Omental fat pad (tissue), 4 donors: ENCODE measurements around the gene TBXAS1. TPM values are rescaled to one million over a fixed set of nuclear protein-coding genes. Genes with fewer than 3 reads are reported as not detected.

Experiments
- ATAC-seq: fragments of 150-250 bp; one replicate; pipeline ENCODE4 v1.9.1; 2016; ENCODE audit warnings: mild to moderate bottlenecking, moderate library complexity; ENCODE audit not compliant: low FRiP score
- DNase-seq: peaks from one replicate; pipeline ENCODE4 v3.0.0-alpha.2; 2019; ENCODE audit warnings: low spot score
- CTCF ChIP-seq, 3 donors: fragments of 450-650 bp; IDR thresholded peaks; one replicate each; pipeline ENCODE4 v1.5.1; 2016 to 2017; ENCODE audit warnings: antibody characterized with exemption in 3 of 3, mild to moderate bottlenecking in 3 of 3, moderate library complexity in 2 of 3
- total RNA-seq, 4 donors: library from RNA; depleted of rRNA; stranded (reverse); fragments of >200 nt; gene quantifications; one replicate each; pipeline ENCODE4 v1.1.0, GENCODE V29; 2016

TBXAS1 gene
- total RNA-seq, 4 donors from 2014 or later, result 22.2 to 63.4 (median 48.6) TPM

DNA sequence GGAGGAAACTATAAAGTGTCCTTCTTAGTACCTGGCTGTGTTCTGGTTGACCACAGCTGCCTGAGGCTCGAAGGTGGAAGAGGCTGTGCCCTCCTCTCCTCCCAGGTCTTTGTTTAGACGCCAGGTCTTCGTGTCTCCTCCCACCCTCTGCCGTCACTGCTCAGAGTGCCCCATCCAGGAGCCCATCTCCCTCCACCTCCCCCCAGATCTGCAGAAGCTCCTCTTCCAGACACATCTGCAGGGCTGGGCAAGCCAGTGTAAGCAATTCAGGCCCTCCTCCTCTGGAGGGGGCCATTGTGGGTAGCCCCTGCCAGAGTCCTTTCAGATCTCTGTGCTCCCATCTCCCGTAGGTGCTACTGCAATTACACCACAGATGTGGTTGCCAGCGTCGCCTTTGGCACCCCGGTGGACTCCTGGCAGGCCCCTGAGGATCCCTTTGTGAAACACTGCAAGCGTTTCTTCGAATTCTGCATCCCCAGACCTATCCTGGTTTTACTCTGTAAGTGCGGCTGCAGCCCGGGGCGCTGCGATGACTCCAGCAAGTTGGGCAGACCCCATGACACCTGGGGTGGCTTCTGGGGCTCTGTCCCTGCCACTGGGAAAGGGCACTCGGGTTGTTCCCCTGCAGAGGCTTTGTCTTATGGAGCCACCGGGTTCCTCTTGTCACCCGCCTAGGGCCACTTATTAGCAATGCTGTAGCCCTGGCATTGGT is 126.2 kb downstream of the TBXAS1 start:
- ATAC-seq, result no peak
- DNase-seq, result no peak
- TF ChIP-seq CTCF (IDR thresholded peaks at IDR 0.05), result no peak

DNA sequence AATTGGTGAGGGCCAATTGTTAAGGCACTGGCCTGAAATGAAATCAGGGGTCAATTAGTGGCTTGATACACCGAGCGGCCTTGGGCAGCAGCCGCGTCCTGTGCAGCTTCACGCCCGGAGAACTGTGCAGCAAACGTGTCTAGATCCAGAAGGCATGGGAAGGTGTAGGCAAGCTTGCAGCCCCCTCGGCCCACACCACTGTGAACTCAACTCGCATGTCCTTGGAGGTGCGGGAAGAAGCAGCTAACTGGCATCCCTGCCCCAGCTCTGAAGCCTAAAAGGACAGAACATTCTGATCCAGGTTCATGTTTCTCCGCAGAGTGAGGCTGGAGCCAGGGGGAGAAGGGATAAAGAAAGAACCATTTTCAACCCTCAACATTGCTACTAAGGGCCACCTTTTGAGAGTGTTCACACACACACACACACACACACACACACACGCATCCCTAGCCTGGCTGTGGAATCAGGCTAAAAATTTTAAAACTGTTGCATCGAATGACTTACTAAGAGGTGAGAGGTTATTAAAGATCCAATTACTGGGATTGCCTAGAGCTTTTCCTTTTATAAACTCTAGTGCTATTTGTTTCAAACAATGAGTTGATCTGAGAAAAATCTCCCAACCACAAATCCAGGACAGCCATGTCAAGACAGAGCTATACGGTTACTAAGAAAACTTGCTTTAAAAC is 129.7 kb downstream of the TBXAS1 start:
- DNase-seq, result no peak
- TF ChIP-seq CTCF (IDR thresholded peaks at IDR 0.05), result no peak

GRCh38 chr7:139959285-139959628 is 130.2 kb downstream of the TBXAS1 start:
- DNase-seq (no peak), ATAC-seq (no peak)
- TF ChIP-seq CTCF (IDR thresholded peaks at IDR 0.05), result no peak

More for the DNA sequence above, 129.7 kb downstream of the TBXAS1 start:
- no peak for ATAC-seq

DNA sequence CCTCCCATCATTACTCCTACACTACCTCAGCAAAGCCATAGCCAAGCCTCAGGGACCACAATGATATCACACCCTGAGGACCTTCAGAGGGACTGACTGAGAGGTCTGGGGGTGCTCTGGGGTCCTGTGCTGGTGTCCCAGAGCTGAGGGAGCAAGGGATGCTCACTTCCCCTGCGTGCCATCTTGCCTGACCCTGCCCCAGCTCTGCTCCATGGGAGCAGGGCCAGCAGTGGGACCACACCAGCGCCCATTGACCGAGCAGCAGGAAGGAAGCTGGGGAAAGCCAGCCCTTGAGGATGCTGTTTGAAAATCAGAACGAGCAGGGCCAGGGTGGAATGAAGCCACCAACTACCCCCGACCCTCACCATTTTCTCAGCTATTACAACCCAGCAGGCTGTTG is 130.7 kb downstream of the TBXAS1 start:
- DNase-seq (no peak), ATAC-seq (no peak)
- no peak for TF ChIP-seq CTCF (IDR thresholded peaks at IDR 0.05)

- DNase-seq (no peak), ATAC-seq (no peak)
- TF ChIP-seq CTCF (IDR thresholded peaks at IDR 0.05), result no peak
Observed at GRCh38 chr7:139960157-139960556, 131.1 kb downstream of the TBXAS1 start.

DNA sequence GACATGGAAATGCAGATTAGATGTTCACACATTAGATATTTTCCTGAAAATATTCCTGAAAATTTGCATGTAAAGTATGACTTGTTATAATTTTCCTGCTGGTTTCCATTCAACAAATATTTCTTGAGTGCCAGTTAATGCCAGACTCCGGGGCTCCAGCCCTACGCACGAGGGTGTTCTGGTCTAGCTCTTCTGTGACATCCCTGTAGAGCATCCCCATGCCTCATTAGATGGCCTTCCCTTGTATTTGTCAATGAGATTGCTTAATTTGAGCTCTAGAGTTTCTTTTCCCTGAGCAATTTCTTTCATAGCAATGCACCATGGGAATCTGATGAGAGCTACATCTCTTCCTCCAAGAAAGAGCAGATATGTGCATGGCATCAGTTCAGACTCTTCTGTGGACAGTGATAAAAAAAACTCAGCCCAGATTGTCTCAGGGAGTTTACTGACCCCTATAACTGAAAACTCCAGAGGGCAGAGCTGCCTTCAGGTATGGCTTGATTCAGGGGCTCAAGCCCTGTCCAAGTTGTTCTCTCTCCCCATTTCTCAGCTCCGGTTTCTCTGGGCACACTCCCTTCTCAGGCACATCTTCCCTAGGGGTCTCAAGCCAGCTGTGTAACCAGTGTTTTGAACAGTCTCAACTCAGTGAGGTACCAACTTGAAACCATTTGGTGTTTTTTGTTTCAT is 137.0 kb downstream of the TBXAS1 start:
- DNase-seq (no peak), ATAC-seq (no peak)
- no peak for TF ChIP-seq CTCF (IDR thresholded peaks at IDR 0.05)
